H9 (cell line): Measurements from ENCODE around the gene INTS1. TPM values are rescaled to one million over a fixed set of nuclear protein-coding genes. Genes with fewer than 3 reads are reported as not detected.

ENCODE experiments used
- DNase-seq: peaks from one replicate; pipeline ENCODE4 v3.0.0-alpha.2; 2017
- H2AFZ ChIP-seq: one replicate; pipeline ENCODE4 v1.6.1; 2013; ENCODE audit warnings: mild to moderate bottlenecking, low read length, control low read depth, moderate library complexity
- H2AK5ac ChIP-seq: 2 replicates; pipeline ENCODE4 v1.6.1; 2013; ENCODE audit warnings: low read length, control low read depth, mixed read lengths; ENCODE audit not compliant: insufficient read length
- H2BK120ac ChIP-seq: one replicate; pipeline ENCODE4 v1.6.1; 2013; ENCODE audit warnings: low read depth, mild to moderate bottlenecking, low read length, control low read depth, inconsistent platforms; ENCODE audit not compliant: poor library complexity, severe bottlenecking
- H2BK12ac ChIP-seq: 2 replicates; pipeline ENCODE4 v1.6.1; 2013; ENCODE audit warnings: low read length, control low read depth, mixed read lengths, low read depth; ENCODE audit not compliant: insufficient read length
- H2BK15ac ChIP-seq: 2 replicates; pipeline ENCODE4 v1.6.1; 2013; ENCODE audit warnings: low read depth, low read length, control low read depth
- H2BK20ac ChIP-seq: one replicate; pipeline ENCODE4 v1.6.1; 2013; ENCODE audit warnings: low read depth, mild to moderate bottlenecking, low read length, control low read depth, inconsistent platforms; ENCODE audit not compliant: poor library complexity, severe bottlenecking
- H2BK5ac ChIP-seq: 2 replicates; pipeline ENCODE4 v1.6.1; 2013; ENCODE audit warnings: low read length, control low read depth, mixed read lengths; ENCODE audit not compliant: insufficient read length
- H3K14ac ChIP-seq: 2 replicates; pipeline ENCODE4 v1.6.1; 2013; ENCODE audit warnings: low read length, control low read depth; ENCODE audit not compliant: insufficient read depth
- H3K18ac ChIP-seq: 2 replicates; pipeline ENCODE4 v1.6.1; 2013; ENCODE audit warnings: low read depth, mild to moderate bottlenecking, mixed read lengths, low read length, control low read depth; ENCODE audit not compliant: insufficient read length
- H3K23ac ChIP-seq: 2 replicates; pipeline ENCODE4 v1.6.1; 2013; ENCODE audit warnings: low read length, control low read depth, mixed read lengths, low read depth; ENCODE audit not compliant: insufficient read length
- H3K23me2 ChIP-seq: 2 replicates; pipeline ENCODE4 v1.6.1; 2013; ENCODE audit warnings: low read depth, mild to moderate bottlenecking, mixed read lengths, low read length, control low read depth; ENCODE audit not compliant: insufficient read length, poor library complexity, severe bottlenecking
- H3K27ac ChIP-seq: 2 replicates; pipeline ENCODE4 v1.5.1; 2013; ENCODE audit warnings: low read length, control low read depth, mixed read lengths, low read depth; ENCODE audit not compliant: insufficient read length
- H3K27me3 ChIP-seq: 2 replicates; pipeline ENCODE4 v1.6.1; 2013; ENCODE audit warnings: low read length, control low read depth, inconsistent platforms; ENCODE audit not compliant: insufficient read depth
- H3K4ac ChIP-seq: 2 replicates; pipeline ENCODE4 v1.6.1; 2013; ENCODE audit warnings: low read depth, mild to moderate bottlenecking, control low read depth, inconsistent platforms, low read length, moderate library complexity
- H3K4me1 ChIP-seq: 2 replicates; pipeline ENCODE4 v1.6.1; 2013; ENCODE audit warnings: low read length, control low read depth, inconsistent platforms; ENCODE audit not compliant: insufficient read depth
- H3K4me2 ChIP-seq: 2 replicates; pipeline ENCODE4 v1.6.1; 2013; ENCODE audit warnings: low read length, control low read depth, mixed read lengths; ENCODE audit not compliant: insufficient read length, insufficient read depth
- H3K56ac ChIP-seq: 2 replicates; pipeline ENCODE4 v1.6.1; 2013; ENCODE audit warnings: low read depth, mild to moderate bottlenecking, mixed read lengths, low read length, control low read depth; ENCODE audit not compliant: insufficient read length
- H3K79me1 ChIP-seq: 2 replicates; pipeline ENCODE4 v1.6.1; 2013; ENCODE audit warnings: low read depth, mild to moderate bottlenecking, moderate library complexity, low read length, control low read depth, inconsistent platforms; ENCODE audit not compliant: insufficient read depth, poor library complexity, severe bottlenecking
- H3K79me2 ChIP-seq: 2 replicates; pipeline ENCODE4 v1.6.1; 2013; ENCODE audit warnings: low read length, control low read depth, inconsistent platforms; ENCODE audit not compliant: insufficient read depth
- H3K9ac ChIP-seq: 2 replicates; pipeline ENCODE4 v1.6.1; 2013; ENCODE audit warnings: low read length, control low read depth, mixed read lengths; ENCODE audit not compliant: insufficient read length; ENCODE audit errors: extremely low read depth
- H3K9me3 ChIP-seq: one replicate; pipeline ENCODE4 v1.6.1; 2013; ENCODE audit warnings: low read depth, low read length, inconsistent platforms; ENCODE audit not compliant: control insufficient read depth
- H3T11ph ChIP-seq: one replicate; pipeline ENCODE4 v1.6.1; 2013; ENCODE audit warnings: mild to moderate bottlenecking, low read length, control low read depth, inconsistent platforms
- H4K20me1 ChIP-seq: one replicate; pipeline ENCODE4 v1.6.1; 2013; ENCODE audit not compliant: control insufficient read depth, insufficient read length, insufficient read depth
- H4K5ac ChIP-seq: 2 replicates; pipeline ENCODE4 v1.6.1; 2013; ENCODE audit warnings: low read depth, mild to moderate bottlenecking, mixed read lengths, low read length, control low read depth; ENCODE audit not compliant: insufficient read length
- H4K8ac ChIP-seq: replicated peaks from 2 replicates; pipeline ENCODE4 v1.6.1; 2013; ENCODE audit warnings: low read length, control low read depth, mixed read lengths, low read depth; ENCODE audit not compliant: insufficient read length
- H4K91ac ChIP-seq: 2 replicates; pipeline ENCODE4 v1.6.1; 2013; ENCODE audit warnings: low read depth, mild to moderate bottlenecking, moderate library complexity, mixed read lengths, low read length, control low read depth; ENCODE audit not compliant: insufficient read length
- H3K27ac Mint-ChIP-seq, 3 experiments: 2 replicates in 2 of 3; 3 replicates in 1 of 3; pipeline ENCODE4 v1.8.0; 2020 to 2021; ENCODE audit warnings: mixed read lengths in 3 of 3, mild to moderate bottlenecking in 1 of 3, moderate library complexity in 1 of 3
- H3K27me3 Mint-ChIP-seq: 2 replicates; pipeline ENCODE4 v1.8.0; 2021; ENCODE audit warnings: low read depth, mild to moderate bottlenecking, moderate library complexity, mixed read lengths
- H3K36me3 Mint-ChIP-seq, 3 experiments: 2 replicates in 2 of 3; 3 replicates in 1 of 3; pipeline ENCODE4 v1.8.0; 2020 to 2021; ENCODE audit warnings: low read depth in 3 of 3, mixed read lengths in 3 of 3; ENCODE audit not compliant: insufficient read depth in 1 of 3
- H3K4me1 Mint-ChIP-seq, 2 experiments: 2 replicates each; pipeline ENCODE4 v1.8.0; 2020; ENCODE audit warnings: mixed read lengths in 2 of 2
- H3K4me3 Mint-ChIP-seq, 2 experiments: 2 replicates in 1 of 2; 3 replicates in 1 of 2; pipeline ENCODE4 v1.8.0; 2020 to 2021; ENCODE audit warnings: mild to moderate bottlenecking in 2 of 2, mixed read lengths in 2 of 2, moderate library complexity in 1 of 2
- H3K9me3 Mint-ChIP-seq, 2 experiments: 2 replicates in 1 of 2; 3 replicates in 1 of 2; pipeline ENCODE4 v1.8.0; 2020; ENCODE audit warnings: mild to moderate bottlenecking in 2 of 2, mixed read lengths in 2 of 2, moderate library complexity in 1 of 2
- WGBS: extraction: QIAGEN DNeasy Blood & Tissue Kit; methylation state at CpG from one replicate; pipeline ENCODE4 v1.1.7; 2013; ENCODE audit warnings: missing lambda C conversion rate, low lambda C conversion rate, mixed read lengths; ENCODE audit not compliant: insufficient read length; ENCODE audit errors: extremely low coverage; 5-methylcytosine and 5-hydroxymethylcytosine counted together
- total RNA-seq: library from RNA; stranded (reverse); gene quantifications from 2 replicates; pipeline ENCODE4 v1.2.1, GENCODE V29; 2021
- TF ChIP-seq, protein P1 (sequence below): fragments of 200-600 bp; sonication (generic); conservative IDR thresholded peaks from 3 replicates; pipeline ENCODE4 v1.8.0; 2021; ENCODE audit warnings: antibody characterized with exemption, mild to moderate bottlenecking

The INTS1 gene
- total RNA-seq, 1 experiment from 2014 or later = 133 TPM

DNA sequence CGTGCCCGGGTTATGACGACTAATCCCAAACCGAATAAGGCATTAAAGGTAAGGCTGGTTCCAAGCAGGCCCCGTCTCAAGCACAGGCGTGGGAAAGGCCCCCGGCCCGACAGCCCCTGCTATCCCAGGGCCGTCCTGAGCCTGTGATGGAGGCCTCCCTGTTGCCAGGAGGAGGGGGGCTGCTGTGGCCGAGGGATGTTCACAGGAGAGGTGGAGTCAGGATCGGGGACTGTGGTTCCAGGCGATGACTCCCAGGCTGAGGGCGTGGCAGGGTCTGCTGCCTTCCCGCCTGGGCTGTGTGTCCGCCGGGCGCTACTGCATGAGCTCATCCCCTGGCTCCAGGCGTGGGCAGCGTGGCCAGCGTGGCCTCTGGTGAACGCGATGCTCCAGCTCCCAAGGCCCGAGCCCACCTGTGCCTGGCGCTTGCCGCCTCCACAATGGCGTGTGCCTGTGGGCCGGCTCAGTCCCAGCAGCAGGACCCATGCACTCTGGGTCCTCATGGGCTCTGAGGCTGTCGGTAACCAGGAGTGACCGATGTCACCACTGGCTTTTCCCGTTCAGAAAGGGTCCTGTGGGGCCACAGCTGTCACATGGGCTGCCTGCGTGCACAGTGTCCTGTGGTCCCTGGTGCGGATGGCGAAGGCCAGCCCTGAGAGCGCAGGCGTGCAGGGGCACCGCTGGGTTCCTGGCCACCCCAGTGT is 35.1 kb upstream of the INTS1 start:
- Mint-ChIP-seq H3K36me3 (peaks cover 3 to 15% (median 6%) of the 10 kb centered on the region in 3 experiments; a peak in 4 of 7 replicates), H3K27me3 (no peaks in the 10 kb centered on the region), H3K9me3 (no peaks in the 10 kb centered on the region), H3K4me1 (peaks cover 11 to 13% of the 10 kb centered on the region in 2 experiments), H3K27ac (no peak overlapping the region), H3K4me3 (no peak overlapping the region)
- no peak overlapping the region for H3K23ac ChIP-seq
- no peak overlapping the region for H4K91ac ChIP-seq
- no peaks in the 10 kb centered on the region for H4K20me1 ChIP-seq
- H3K4ac ChIP-seq = no peak overlapping the region
- no peak overlapping the region for H3K18ac ChIP-seq
- no peak overlapping the region for H3K4me2 ChIP-seq
- no peak overlapping the region; the same call in 1 of the 2 replicates for H3K14ac ChIP-seq
- H2BK5ac ChIP-seq = no peak overlapping the region
- H3K4me1 ChIP-seq = no peaks in the 10 kb centered on the region
- no peaks in the 10 kb centered on the region for H3K79me1 ChIP-seq
- H2BK12ac ChIP-seq = no peak overlapping the region
- H3K9ac ChIP-seq = no peak overlapping the region
- no peak overlapping the region for H3T11ph ChIP-seq
- no peak overlapping the region for H4K5ac ChIP-seq
- TF ChIP-seq, protein P1, sequence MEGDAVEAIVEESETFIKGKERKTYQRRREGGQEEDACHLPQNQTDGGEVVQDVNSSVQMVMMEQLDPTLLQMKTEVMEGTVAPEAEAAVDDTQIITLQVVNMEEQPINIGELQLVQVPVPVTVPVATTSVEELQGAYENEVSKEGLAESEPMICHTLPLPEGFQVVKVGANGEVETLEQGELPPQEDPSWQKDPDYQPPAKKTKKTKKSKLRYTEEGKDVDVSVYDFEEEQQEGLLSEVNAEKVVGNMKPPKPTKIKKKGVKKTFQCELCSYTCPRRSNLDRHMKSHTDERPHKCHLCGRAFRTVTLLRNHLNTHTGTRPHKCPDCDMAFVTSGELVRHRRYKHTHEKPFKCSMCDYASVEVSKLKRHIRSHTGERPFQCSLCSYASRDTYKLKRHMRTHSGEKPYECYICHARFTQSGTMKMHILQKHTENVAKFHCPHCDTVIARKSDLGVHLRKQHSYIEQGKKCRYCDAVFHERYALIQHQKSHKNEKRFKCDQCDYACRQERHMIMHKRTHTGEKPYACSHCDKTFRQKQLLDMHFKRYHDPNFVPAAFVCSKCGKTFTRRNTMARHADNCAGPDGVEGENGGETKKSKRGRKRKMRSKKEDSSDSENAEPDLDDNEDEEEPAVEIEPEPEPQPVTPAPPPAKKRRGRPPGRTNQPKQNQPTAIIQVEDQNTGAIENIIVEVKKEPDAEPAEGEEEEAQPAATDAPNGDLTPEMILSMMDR = no peak
- peak; percentile 27 for DNase-seq
- H3K56ac ChIP-seq = no peak overlapping the region
- H2BK120ac ChIP-seq = no peak overlapping the region
- H2AFZ ChIP-seq = no peak overlapping the region
- no peaks in the 10 kb centered on the region for H3K23me2 ChIP-seq
- WGBS = no CpG with 5 or more reads among the region's 36 CpGs
- no peak overlapping the region for H2BK15ac ChIP-seq
- H2BK20ac ChIP-seq = no peak overlapping the region
- H2AK5ac ChIP-seq = no peak overlapping the region
- H4K8ac ChIP-seq = no peak overlapping the region
- H3K9me3 ChIP-seq = no peaks in the 10 kb centered on the region
- H3K27ac ChIP-seq = no peak overlapping the region
- no peaks in the 10 kb centered on the region; the same call in 1 of the 2 replicates for H3K79me2 ChIP-seq
- H3K27me3 ChIP-seq = no peaks in the 10 kb centered on the region
